RWPE2 (cell line): ENCODE results near the gene GCC2.

Experiments
- ATAC-seq: fragments of 200-7000 bp; cut with Tn5 transposase; 3 replicates; pipeline ENCODE4 v1.9.1; 2021; ENCODE audit warnings: low read depth
- DNase-seq: peaks from one replicate; pipeline ENCODE4 v3.0.0-alpha.2; 2020; ENCODE audit warnings: low spot score
- H3K27ac ChIP-seq: fragments of 450-650 bp; 2 replicates; pipeline ENCODE4 v1.5.1; 2017; ENCODE audit warnings: mild to moderate bottlenecking; ENCODE audit not compliant: poor library complexity, severe bottlenecking
- H3K27me3 ChIP-seq: fragments of 250-450 bp; sonication (Bioruptor Pico); 2 replicates; pipeline ENCODE4 v1.5.1; 2021; ENCODE audit warnings: mild to moderate bottlenecking, moderate library complexity; ENCODE audit not compliant: insufficient read depth, poor library complexity, severe bottlenecking
- H3K36me3 ChIP-seq: fragments of 250-450 bp; sonication (Bioruptor Pico); 2 replicates; pipeline ENCODE4 v1.5.1; 2020; ENCODE audit warnings: low read depth, mild to moderate bottlenecking, moderate library complexity
- H3K4me1 ChIP-seq: fragments of 250-450 bp; sonication (Bioruptor Pico); 2 replicates; pipeline ENCODE4 v1.5.1; 2021; ENCODE audit warnings: mild to moderate bottlenecking, moderate library complexity; ENCODE audit not compliant: insufficient read depth, poor library complexity, severe bottlenecking
- H3K4me3 ChIP-seq: fragments of 250-450 bp; sonication (Bioruptor Pico); 2 replicates; pipeline ENCODE4 v1.5.1; 2021; ENCODE audit warnings: mild to moderate bottlenecking, moderate library complexity; ENCODE audit not compliant: severe bottlenecking
- H3K9me3 ChIP-seq: fragments of 250-450 bp; sonication (Bioruptor Pico); 2 replicates; pipeline ENCODE4 v1.5.1; 2021; ENCODE audit warnings: mild to moderate bottlenecking, moderate library complexity; ENCODE audit not compliant: severe bottlenecking
- TF ChIP-seq, protein P1 (sequence below): fragments of 450-650 bp; IDR thresholded peaks from one replicate; pipeline ENCODE4 v1.5.1; 2017; ENCODE audit warnings: mild to moderate bottlenecking, moderate library complexity; ENCODE audit not compliant: poor library complexity, severe bottlenecking

GCC2 gene

DNA sequence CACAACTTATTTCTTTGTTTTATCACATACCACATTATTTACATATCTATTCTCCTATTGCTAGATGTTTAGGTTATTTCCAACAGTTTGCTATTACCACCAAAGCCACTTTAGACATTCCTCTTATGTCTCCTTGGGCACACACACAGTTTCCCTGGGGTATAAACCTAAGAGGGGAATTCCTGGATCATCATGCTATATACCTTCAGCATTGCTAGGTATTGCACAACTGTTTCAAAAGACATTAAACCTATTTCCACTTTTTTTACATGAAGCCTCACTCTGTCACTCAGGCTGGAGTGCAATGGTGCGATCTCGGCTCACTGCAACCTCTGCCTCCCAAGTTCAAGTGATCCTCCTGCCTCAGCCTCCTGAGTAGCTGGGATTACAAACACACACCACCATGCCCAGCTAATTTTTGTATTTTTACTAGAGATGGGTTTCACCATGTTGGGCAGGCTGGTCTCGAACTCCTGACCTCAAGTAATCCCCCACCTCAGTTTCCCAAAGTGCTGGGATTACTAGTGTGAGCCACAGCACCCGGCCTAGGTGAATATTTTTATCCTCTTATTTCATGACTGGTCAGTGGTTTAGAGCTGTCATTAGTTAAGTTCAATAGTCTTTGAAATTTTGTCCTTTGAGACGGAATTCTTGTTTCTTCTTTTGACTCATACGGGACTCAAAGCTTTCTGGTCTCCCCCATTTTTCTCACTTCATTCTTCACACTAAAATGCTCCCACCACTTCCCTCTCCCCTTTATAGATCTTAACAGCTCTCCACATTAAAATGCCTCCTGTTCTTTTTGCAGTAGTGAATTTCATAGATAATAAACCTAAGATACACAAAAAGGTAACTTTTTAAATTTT is 40.9 kb upstream of the GCC2 start:
- ATAC-seq (no peak), DNase-seq (no peak)
- peaks cover 9% of the 10 kb centered on the region for H3K4me1 ChIP-seq
- TF ChIP-seq, protein P1, sequence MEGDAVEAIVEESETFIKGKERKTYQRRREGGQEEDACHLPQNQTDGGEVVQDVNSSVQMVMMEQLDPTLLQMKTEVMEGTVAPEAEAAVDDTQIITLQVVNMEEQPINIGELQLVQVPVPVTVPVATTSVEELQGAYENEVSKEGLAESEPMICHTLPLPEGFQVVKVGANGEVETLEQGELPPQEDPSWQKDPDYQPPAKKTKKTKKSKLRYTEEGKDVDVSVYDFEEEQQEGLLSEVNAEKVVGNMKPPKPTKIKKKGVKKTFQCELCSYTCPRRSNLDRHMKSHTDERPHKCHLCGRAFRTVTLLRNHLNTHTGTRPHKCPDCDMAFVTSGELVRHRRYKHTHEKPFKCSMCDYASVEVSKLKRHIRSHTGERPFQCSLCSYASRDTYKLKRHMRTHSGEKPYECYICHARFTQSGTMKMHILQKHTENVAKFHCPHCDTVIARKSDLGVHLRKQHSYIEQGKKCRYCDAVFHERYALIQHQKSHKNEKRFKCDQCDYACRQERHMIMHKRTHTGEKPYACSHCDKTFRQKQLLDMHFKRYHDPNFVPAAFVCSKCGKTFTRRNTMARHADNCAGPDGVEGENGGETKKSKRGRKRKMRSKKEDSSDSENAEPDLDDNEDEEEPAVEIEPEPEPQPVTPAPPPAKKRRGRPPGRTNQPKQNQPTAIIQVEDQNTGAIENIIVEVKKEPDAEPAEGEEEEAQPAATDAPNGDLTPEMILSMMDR, result no peak
- no peaks in the 10 kb centered on the region for H3K36me3 ChIP-seq
- H3K27ac ChIP-seq, result no peak overlapping the region
- peaks cover 5% of the 10 kb centered on the region for H3K9me3 ChIP-seq
- H3K4me3 ChIP-seq, result no peak overlapping the region
- H3K27me3 ChIP-seq, result no peaks in the 10 kb centered on the region

DNA sequence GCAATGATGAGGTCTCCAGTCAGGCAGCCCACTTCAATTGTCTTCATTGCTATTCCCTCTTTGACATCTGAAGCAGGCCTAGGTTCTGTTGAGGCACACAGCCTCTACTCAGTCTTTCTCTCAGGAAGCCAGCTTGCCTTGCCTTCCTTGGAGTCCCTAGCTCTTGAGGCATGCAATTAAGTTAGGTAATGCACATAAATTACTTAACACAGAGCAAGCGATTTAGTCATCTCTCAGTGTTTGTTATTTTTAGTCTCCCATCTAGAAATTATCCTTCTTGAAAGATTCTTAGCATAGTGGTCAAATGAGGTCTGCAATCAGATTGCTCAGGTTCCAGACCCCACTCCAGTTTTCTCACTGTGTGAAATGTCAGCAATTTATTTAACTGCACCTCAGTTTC is 39.2 kb upstream of the GCC2 start:
- Histone ChIP-seq H3K9me3 (peaks cover 4% of the 10 kb centered on the region), H3K27me3 (no peaks in the 10 kb centered on the region), H3K27ac (no peak overlapping the region), H3K4me3 (no peak overlapping the region), H3K36me3 (no peaks in the 10 kb centered on the region), H3K4me1 (peaks cover 23% of the 10 kb centered on the region)
- DNase-seq, result no peak
- ATAC-seq, result no peak
- TF ChIP-seq, protein P1, result no peak

DNA sequence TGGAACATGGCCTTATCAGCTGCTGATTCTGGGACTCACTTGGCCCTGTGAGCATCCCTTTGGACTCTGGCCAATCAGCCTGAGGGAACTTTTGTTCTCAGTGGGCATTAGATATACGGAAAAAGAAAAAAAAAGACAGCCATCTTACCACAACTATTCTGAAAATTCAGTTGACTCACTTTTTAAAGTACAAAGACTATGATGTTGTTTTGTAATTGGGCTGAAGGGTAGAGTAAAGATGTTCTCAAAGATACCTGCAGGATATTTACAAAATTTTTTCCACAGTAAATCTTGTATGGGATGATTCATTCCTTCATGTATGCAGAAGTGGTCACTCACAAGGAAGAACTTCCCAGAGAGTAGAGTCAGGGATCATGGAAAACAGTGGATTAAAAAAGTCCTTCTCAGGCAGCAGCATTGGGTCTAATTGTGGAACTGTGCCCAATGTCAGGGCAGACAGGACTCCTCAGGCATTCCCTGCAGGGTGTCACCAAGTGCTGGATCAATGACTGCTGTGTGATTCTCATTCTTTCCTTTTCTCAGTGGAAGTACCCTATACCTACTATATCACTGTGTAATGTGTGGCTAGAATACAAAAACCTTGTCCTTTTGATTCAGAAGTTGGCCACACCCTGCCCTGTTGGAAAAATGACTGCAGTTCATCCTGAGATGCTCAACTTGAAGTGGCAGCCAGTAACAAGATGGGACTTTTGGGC is 35.9 kb upstream of the GCC2 start:
- peaks cover 23% of the 10 kb centered on the region for H3K4me1 ChIP-seq
- no peaks in the 10 kb centered on the region for H3K9me3 ChIP-seq
- no peak overlapping the region for H3K4me3 ChIP-seq
- H3K27ac ChIP-seq, result peak overlapping the region; percentile 95
- TF ChIP-seq, protein P1, result no peak
- DNase-seq (peak; percentile 90), ATAC-seq (peak; percentile 94)
- H3K36me3 ChIP-seq, result no peaks in the 10 kb centered on the region
- no peaks in the 10 kb centered on the region for H3K27me3 ChIP-seq

DNA sequence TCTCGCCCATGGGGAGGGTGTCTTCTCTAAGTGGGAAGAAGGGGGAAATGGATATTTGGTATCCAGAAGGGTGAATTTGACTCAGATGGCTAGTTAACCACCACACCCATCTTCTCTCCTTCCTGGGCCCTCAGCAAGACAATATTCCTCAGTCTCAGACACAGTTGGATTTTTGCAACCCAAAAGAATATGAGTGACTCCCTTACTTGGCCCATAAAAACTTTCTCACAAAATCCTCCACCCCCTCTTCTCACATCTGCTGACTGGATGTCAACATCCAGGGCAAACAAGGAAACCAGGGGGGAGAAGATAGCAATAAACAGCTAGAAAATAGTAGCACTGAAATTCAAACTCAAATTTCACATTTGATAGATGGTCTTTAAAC is 35.3 kb upstream of the GCC2 start:
- Histone ChIP-seq H3K27ac (peak overlapping the region; percentile 95), H3K9me3 (no peaks in the 10 kb centered on the region), H3K36me3 (no peaks in the 10 kb centered on the region), H3K4me3 (no peak overlapping the region), H3K4me1 (peaks cover 23% of the 10 kb centered on the region), H3K27me3 (no peaks in the 10 kb centered on the region)
- TF ChIP-seq, protein P1, result no peak
- DNase-seq (no peak), ATAC-seq (no peak)
